GM12891 (cell line): ENCODE results near the gene MELTF.

Experiments
- DNase-seq: peaks from one replicate; pipeline ENCODE4 v3.0.0; 2011; ENCODE audit warnings: low spot score; ENCODE audit not compliant: insufficient read length
- FAIRE-seq: peaks from 2 replicates; lab custom pipeline; 2011; peaks lifted over from hg19 to GRCh38; lab: Jason Lieb, UNC
- PAX5 ChIP-seq: IDR thresholded peaks from 2 replicates; pipeline ENCODE4 v1.6.1; 2011; ENCODE audit warnings: low read length, moderate library complexity, mild to moderate bottlenecking; ENCODE audit not compliant: insufficient read depth, severe bottlenecking
- POLR2A ChIP-seq: IDR thresholded peaks from 2 replicates; pipeline ENCODE4 v1.6.1; 2011; ENCODE audit warnings: low read depth, low read length, control low read depth
- POLR2AphosphoS5 ChIP-seq: IDR thresholded peaks from 2 replicates; pipeline ENCODE4 v1.6.1; 2011; ENCODE audit warnings: low read depth, low read length, control low read depth
- POU2F2 ChIP-seq: IDR thresholded peaks from 2 replicates; pipeline ENCODE4 v1.6.1; 2011; ENCODE audit warnings: low read depth, mild to moderate bottlenecking, control low read depth, low read length, moderate library complexity
- SPI1 ChIP-seq: IDR thresholded peaks from 2 replicates; pipeline ENCODE4 v1.6.1; 2011; ENCODE audit warnings: low read depth, low read length, control low read depth
- TAF1 ChIP-seq: IDR thresholded peaks from 2 replicates; pipeline ENCODE4 v1.6.1; 2011; ENCODE audit warnings: low read depth, low read length, control low read depth

MELTF gene

GRCh38 chr3:197002701-197003454 lies 26.7 kb downstream of the MELTF start:
- FAIRE-seq = peak; percentile 52
- DNase-seq = peak; percentile 98
- TF ChIP-seq POLR2A = no peak
- no peak for TF ChIP-seq POLR2AphosphoS5
- TF ChIP-seq SPI1 = no peak
- no peak for TF ChIP-seq PAX5
- TF ChIP-seq TAF1 = no peak
- TF ChIP-seq POU2F2 = no peak

GRCh38 chr3:197001972-197002700 lies 27.5 kb downstream of the MELTF start:
- DNase-seq = no peak
- TF ChIP-seq POLR2A (no peak), POU2F2 (no peak), PAX5 (no peak), SPI1 (no peak), POLR2AphosphoS5 (no peak), TAF1 (no peak)
- no peak for FAIRE-seq

- DNase-seq (no peak), FAIRE-seq (no peak)
- no peak for TF ChIP-seq TAF1
- TF ChIP-seq SPI1 = no peak
- TF ChIP-seq POU2F2 = no peak
- TF ChIP-seq PAX5 = no peak
- no peak for TF ChIP-seq POLR2A
- TF ChIP-seq POLR2AphosphoS5 = no peak
Measured at GRCh38 chr3:197001106-197001971, 28.3 kb downstream of the MELTF start.

- TF ChIP-seq TAF1 = no peak
- TF ChIP-seq SPI1 = peak; percentile 27; the same call in 1 of the 2 replicates
- no peak for DNase-seq
- FAIRE-seq = no peak
Measured at GRCh38 chr3:197000211-197000610, 29.4 kb downstream of the MELTF start.

GRCh38 chr3:196998966-196999760 lies 30.5 kb downstream of the MELTF start:
- TF ChIP-seq POU2F2 (no peak), TAF1 (no peak), POLR2AphosphoS5 (no peak), POLR2A (no peak), SPI1 (no peak), PAX5 (no peak)
- DNase-seq (no peak), FAIRE-seq (no peak)

GRCh38 chr3:196997311-196997710 lies 32.3 kb downstream of the MELTF start:
- no peak for DNase-seq
- no peak for TF ChIP-seq SPI1
- no peak for TF ChIP-seq PAX5
- TF ChIP-seq POLR2AphosphoS5 = no peak
- TF ChIP-seq TAF1 = no peak
- TF ChIP-seq POLR2A = no peak
- no peak for TF ChIP-seq POU2F2
- no peak for FAIRE-seq

GRCh38 chr3:196996454-196997265 lies 33.0 kb downstream of the MELTF start:
- FAIRE-seq = no peak
- no peak for DNase-seq
- TF ChIP-seq POU2F2 = no peak
- TF ChIP-seq POLR2AphosphoS5 = no peak
- TF ChIP-seq SPI1 = no peak
- no peak for TF ChIP-seq TAF1
- TF ChIP-seq POLR2A = no peak
- TF ChIP-seq PAX5 = no peak
